Stomach smooth muscle (tissue), 2 donors: ENCODE data around the gene TOP3A.

Experiments used
- H3K27ac ChIP-seq: one replicate; pipeline ENCODE4 v1.7.0; 2013; ENCODE audit warnings: mild to moderate bottlenecking, low read length, inconsistent platforms
- H3K27me3 ChIP-seq, 2 donors: one replicate each; pipeline ENCODE4 v1.7.0; 2013; ENCODE audit warnings: low read length in 2 of 2; ENCODE audit not compliant: insufficient read depth in 2 of 2, control insufficient read depth in 1 of 2
- H3K36me3 ChIP-seq, 2 donors: one replicate each; pipeline ENCODE4 v1.7.0; 2013; ENCODE audit warnings: low read length in 2 of 2; ENCODE audit not compliant: control insufficient read depth in 2 of 2, insufficient read depth in 2 of 2
- H3K4me1 ChIP-seq: one replicate; pipeline ENCODE4 v1.7.0; 2013; ENCODE audit warnings: low read length; ENCODE audit not compliant: control insufficient read depth, insufficient read depth
- H3K4me3 ChIP-seq, 2 donors: one replicate each; pipeline ENCODE4 v1.7.0; 2013; ENCODE audit warnings: low read length in 2 of 2
- H3K9ac ChIP-seq, 2 donors: one replicate each; pipeline ENCODE4 v1.7.0; 2013; ENCODE audit warnings: low read length in 2 of 2, mild to moderate bottlenecking in 1 of 2
- H3K9me3 ChIP-seq, 2 donors: one replicate each; pipeline ENCODE4 v1.7.0; 2013; ENCODE audit warnings: low read length in 2 of 2; ENCODE audit not compliant: control insufficient read depth in 2 of 2
- donor health status: healthy.
- donor health status: Pancreatic carcinoma.

Gene TOP3A

GRCh38 chr17:18253187-18253884, 61.5 kb downstream of the TOP3A start:
- Histone ChIP-seq H3K4me3 (no peak overlapping the region), H3K36me3 (peaks cover 58 to 61% of the 10 kb centered on the region in 2 donors), H3K9ac (no peak overlapping the region), H3K27ac (no peak overlapping the region), H3K27me3 (no peaks in the 10 kb centered on the region), H3K9me3 (no peaks in the 10 kb centered on the region), H3K4me1 (peaks cover 22% of the 10 kb centered on the region)

- H3K27me3 ChIP-seq: no peaks in the 10 kb centered on the region
- no peak overlapping the region for H3K9ac ChIP-seq
- H3K4me1 ChIP-seq: peaks cover 23% of the 10 kb centered on the region
- H3K27ac ChIP-seq: no peak overlapping the region
- H3K4me3 ChIP-seq: no peak overlapping the region
- H3K9me3 ChIP-seq: no peaks in the 10 kb centered on the region
- H3K36me3 ChIP-seq: peaks cover 61 to 63% of the 10 kb centered on the region in 2 donors
Measured at GRCh38 chr17:18252160-18252559, 62.6 kb downstream of the TOP3A start.

DNA sequence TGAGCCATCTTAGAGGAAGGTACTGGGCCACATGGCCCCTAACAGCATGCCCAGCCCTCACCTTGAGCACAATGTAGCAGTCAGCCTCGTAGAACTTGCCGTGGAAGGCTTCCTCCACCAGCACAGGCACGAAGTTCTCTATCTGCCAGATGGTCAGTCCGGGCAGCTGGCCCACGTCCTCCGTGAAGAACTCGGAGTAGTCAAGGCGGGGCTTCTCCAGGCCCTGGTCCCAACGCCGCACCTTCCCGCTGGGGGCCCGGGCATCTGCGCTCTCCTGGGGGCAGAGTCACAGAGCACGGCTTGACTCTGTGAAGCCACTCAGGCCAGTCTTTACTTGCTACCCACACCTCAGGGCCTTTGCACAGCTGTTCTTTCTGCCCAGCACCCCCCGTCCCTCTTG, 63.6 kb downstream of the TOP3A start:
- Histone ChIP-seq H3K9me3 (no peaks in the 10 kb centered on the region), H3K9ac (no peak overlapping the region), H3K4me3 (no peak overlapping the region), H3K36me3 (peaks cover 64 to 68% of the 10 kb centered on the region in 2 donors), H3K27ac (no peak overlapping the region), H3K4me1 (peaks cover 15% of the 10 kb centered on the region), H3K27me3 (no peaks in the 10 kb centered on the region)

GRCh38 chr17:18250708-18251107, 64.1 kb downstream of the TOP3A start:
- H3K27me3 ChIP-seq: no peaks in the 10 kb centered on the region
- H3K9me3 ChIP-seq: no peaks in the 10 kb centered on the region
- no peak overlapping the region for H3K9ac ChIP-seq
- H3K4me3 ChIP-seq: no peak overlapping the region
- H3K36me3 ChIP-seq: peaks cover 64 to 69% of the 10 kb centered on the region in 2 donors
- H3K4me1 ChIP-seq: peaks cover 15% of the 10 kb centered on the region
- H3K27ac ChIP-seq: no peak overlapping the region

DNA sequence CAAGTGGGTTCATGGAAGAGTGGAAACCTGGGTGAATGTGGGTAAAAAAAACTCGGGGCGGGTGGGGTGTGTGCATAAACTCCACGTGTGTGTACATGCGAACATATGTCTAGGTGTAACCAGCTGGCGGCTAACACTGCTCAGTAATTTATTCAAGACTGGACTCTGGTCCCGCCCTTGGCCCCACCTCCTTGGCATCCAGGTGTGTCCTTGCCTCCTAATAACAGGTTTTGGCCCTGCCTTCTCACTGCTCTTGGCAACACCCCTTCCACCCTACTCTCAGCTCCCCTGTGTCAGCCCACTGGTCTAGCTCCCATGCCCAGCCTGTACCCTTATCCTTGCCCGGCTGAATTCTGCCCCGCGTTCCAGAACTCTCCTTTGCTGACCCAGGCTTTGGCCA, 64.5 kb downstream of the TOP3A start:
- H3K9me3 ChIP-seq: no peaks in the 10 kb centered on the region
- H3K36me3 ChIP-seq: peaks cover 64 to 69% of the 10 kb centered on the region in 2 donors
- no peak overlapping the region for H3K27ac ChIP-seq
- no peak overlapping the region for H3K4me3 ChIP-seq
- peaks cover 15% of the 10 kb centered on the region for H3K4me1 ChIP-seq
- H3K9ac ChIP-seq: no peak overlapping the region
- H3K27me3 ChIP-seq: no peaks in the 10 kb centered on the region

GRCh38 chr17:18248811-18249210, 66.0 kb downstream of the TOP3A start:
- no peak overlapping the region for H3K9ac ChIP-seq
- H3K27ac ChIP-seq: no peak overlapping the region
- peaks cover 15% of the 10 kb centered on the region for H3K4me1 ChIP-seq
- H3K27me3 ChIP-seq: no peaks in the 10 kb centered on the region
- peaks cover 55 to 62% of the 10 kb centered on the region in 2 donors for H3K36me3 ChIP-seq
- H3K9me3 ChIP-seq: no peaks in the 10 kb centered on the region
- no peak overlapping the region for H3K4me3 ChIP-seq

GRCh38 chr17:18248300-18248731, 66.5 kb downstream of the TOP3A start:
- no peak overlapping the region for H3K27ac ChIP-seq
- H3K4me3 ChIP-seq: no peak overlapping the region
- peaks cover 53 to 62% of the 10 kb centered on the region in 2 donors for H3K36me3 ChIP-seq
- peaks cover 15% of the 10 kb centered on the region for H3K4me1 ChIP-seq
- no peak overlapping the region for H3K9ac ChIP-seq
- H3K9me3 ChIP-seq: no peaks in the 10 kb centered on the region
- H3K27me3 ChIP-seq: no peaks in the 10 kb centered on the region

DNA sequence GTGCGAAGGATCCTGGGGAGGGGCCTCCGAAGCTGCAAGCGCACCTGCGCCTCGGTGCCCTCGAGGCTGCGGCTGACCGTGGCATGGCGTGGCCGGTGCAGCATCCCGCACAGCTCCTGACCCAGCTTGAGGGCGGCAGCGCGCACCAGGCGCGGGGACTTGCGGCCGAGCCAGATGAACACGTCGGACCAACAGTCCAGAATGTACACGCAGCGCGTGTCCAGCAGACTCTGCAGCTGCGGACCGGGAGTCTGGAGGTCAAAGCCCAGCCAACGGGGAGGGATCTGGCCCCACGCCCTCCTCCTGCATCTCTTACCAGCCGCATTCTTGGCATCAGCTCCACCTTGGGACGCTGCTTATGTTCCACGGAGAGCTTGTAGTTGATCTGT, 67.2 kb downstream of the TOP3A start:
- Histone ChIP-seq H3K4me3 (no peak overlapping the region), H3K27ac (no peak overlapping the region), H3K4me1 (peaks cover 15% of the 10 kb centered on the region), H3K36me3 (peaks cover 48 to 60% of the 10 kb centered on the region in 2 donors), H3K9ac (no peak overlapping the region), H3K9me3 (no peaks in the 10 kb centered on the region), H3K27me3 (no peaks in the 10 kb centered on the region)

- H3K27me3 ChIP-seq: no peaks in the 10 kb centered on the region
- peaks cover 15% of the 10 kb centered on the region for H3K4me1 ChIP-seq
- H3K36me3 ChIP-seq: peaks cover 43 to 55% of the 10 kb centered on the region in 2 donors
- no peak overlapping the region for H3K9ac ChIP-seq
- no peak overlapping the region for H3K27ac ChIP-seq
- H3K4me3 ChIP-seq: no peak overlapping the region
- H3K9me3 ChIP-seq: no peaks in the 10 kb centered on the region
Measured at GRCh38 chr17:18246880-18247612, 67.7 kb downstream of the TOP3A start.

DNA sequence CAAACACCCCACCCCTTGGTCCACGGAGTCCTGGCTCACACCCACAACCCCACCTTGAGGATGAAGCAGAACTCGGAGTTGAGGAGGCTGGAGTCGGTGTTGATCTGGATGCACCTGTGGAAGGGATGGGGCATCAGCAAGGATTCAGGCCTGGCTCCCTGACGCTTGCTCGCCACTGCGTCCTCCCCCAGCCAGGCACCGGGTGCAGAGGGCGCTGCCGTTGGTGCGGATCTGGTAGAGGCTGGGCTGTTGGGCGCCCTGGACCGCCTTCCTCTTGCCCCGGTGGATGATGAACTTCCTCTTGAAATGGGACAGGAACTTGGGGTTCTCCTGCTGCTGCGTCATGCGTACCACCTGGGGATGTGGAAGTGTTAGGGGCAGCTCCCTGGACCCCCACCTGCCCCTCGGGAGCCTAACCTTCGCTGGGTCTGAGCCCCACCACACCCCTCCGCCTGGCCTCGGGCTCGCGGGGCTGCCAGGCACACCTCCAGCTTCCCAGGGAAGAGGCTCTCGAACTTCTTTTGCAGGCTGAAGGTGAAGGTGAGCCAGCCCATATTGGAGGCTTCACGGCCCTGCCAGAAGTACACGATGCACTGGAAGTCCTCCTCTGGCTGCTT, 68.6 kb downstream of the TOP3A start:
- peaks cover 39 to 49% of the 10 kb centered on the region in 2 donors for H3K36me3 ChIP-seq
- no peak overlapping the region for H3K4me3 ChIP-seq
- no peak overlapping the region for H3K27ac ChIP-seq
- H3K4me1 ChIP-seq: peaks cover 15% of the 10 kb centered on the region
- H3K9ac ChIP-seq: no peak overlapping the region
- no peaks in the 10 kb centered on the region for H3K9me3 ChIP-seq
- H3K27me3 ChIP-seq: no peaks in the 10 kb centered on the region
